B cell (primary cell): Measurements from ENCODE around the gene GNB2. TPM values are rescaled to one million over a fixed set of nuclear protein-coding genes. Genes with fewer than 3 reads are reported as not detected.

Source experiments
- ATAC-seq: fragments of 200-7000 bp; cut with Tn5 transposase; one replicate; pipeline ENCODE4 v1.10.0; 2021; ENCODE audit warnings: low read depth, mild to moderate bottlenecking, moderate number of reproducible peaks, moderate library complexity
- CTCF ChIA-PET: fragments of 350-600 bp; sonication (Branson Sonifier 250); formaldehyde crosslinking; loops from one replicate; lab custom pipeline; 2021; ENCODE audit warnings: antibody characterized with exemption, inconsistent platforms; lab: Charles Lee
- POLR2A ChIA-PET: fragments of 350-600 bp; sonication (Branson Sonifier 250); formaldehyde crosslinking; loops from one replicate; lab custom pipeline; 2021; ENCODE audit warnings: antibody characterized with exemption; lab: Charles Lee
- DNase-seq: peaks from one replicate; pipeline ENCODE4 v3.0.0; 2013
- H2AFZ ChIP-seq: 2 replicates; pipeline ENCODE4 v1.6.1; 2012; ENCODE audit warnings: mild to moderate bottlenecking, low read depth, low read length; ENCODE audit not compliant: insufficient read depth, poor library complexity, severe bottlenecking
- H3K27ac ChIP-seq, 2 donors: 1 replicate in 1 of 2; 2 replicates in 1 of 2; pipeline ENCODE4 v1.5.1; 2012 to 2013; ENCODE audit warnings: low read length in 2 of 2, mild to moderate bottlenecking in 2 of 2, moderate library complexity in 1 of 2
- H3K27me3 ChIP-seq, 4 experiments: fragments of 200-600 bp in 1 of 4; sonication (generic) in 1 of 4; replicated peaks in 1 of 4; 1 replicate in 2 of 4; 2 replicates in 2 of 4; pipeline versions ENCODE4 v1.6.1 to v1.7.0; 2013 to 2016; ENCODE audit warnings: low read length in 3 of 4, mild to moderate bottlenecking in 2 of 4, mixed read lengths in 1 of 4, moderate library complexity in 1 of 4; ENCODE audit not compliant: insufficient read depth in 4 of 4, control insufficient read depth in 3 of 4; ENCODE audit errors: control extremely low read depth in 1 of 4
- H3K36me3 ChIP-seq, 2 experiments: replicated peaks in 1 of 2; 1 replicate in 1 of 2; 2 replicates in 1 of 2; pipeline versions ENCODE4 v1.6.1 to v1.7.1; 2013; ENCODE audit warnings: low read length in 1 of 2; ENCODE audit not compliant: insufficient read depth in 2 of 2, control insufficient read depth in 1 of 2; ENCODE audit errors: control extremely low read depth in 1 of 2, extremely low read depth in 1 of 2
- H3K4me1 ChIP-seq, 2 donors: fragments of 200-600 bp in 1 of 2; sonication (generic) in 1 of 2; 1 replicate in 1 of 2; 2 replicates in 1 of 2; pipeline versions ENCODE4 v1.5.1 to v1.6.1; 2013 to 2017; ENCODE audit warnings: low read length in 2 of 2; ENCODE audit not compliant: control insufficient read depth in 2 of 2, insufficient read depth in 2 of 2
- H3K4me2 ChIP-seq: replicated peaks from 2 replicates; pipeline ENCODE3; 2012; ENCODE audit warnings: mild to moderate bottlenecking, low read depth, low read length; ENCODE audit not compliant: poor library complexity, severe bottlenecking
- H3K4me3 ChIP-seq, 5 experiments: fragments of 200-600 bp in 1 of 5; sonication (generic) in 1 of 5; 1 replicate in 3 of 5; 2 replicates in 2 of 5; pipeline versions ENCODE4 v1.5.1 to v1.7.0; 2011 to 2016; ENCODE audit warnings: low read length in 4 of 5, mild to moderate bottlenecking in 4 of 5, low read depth in 2 of 5, control low read depth in 1 of 5, moderate library complexity in 1 of 5; ENCODE audit not compliant: insufficient read depth in 1 of 5; ENCODE audit errors: control extremely low read depth in 1 of 5, extremely low read depth in 1 of 5
- H3K79me2 ChIP-seq: fragments of 200-600 bp; sonication (generic); one replicate; pipeline ENCODE4 v1.6.0; 2016; ENCODE audit warnings: low read length; ENCODE audit not compliant: control insufficient read depth, insufficient read depth
- H3K9ac ChIP-seq: fragments of 200-600 bp; sonication (generic); 2 replicates; pipeline ENCODE4 v1.6.1; 2017; ENCODE audit warnings: mild to moderate bottlenecking, low read length, moderate library complexity
- H3K9me3 ChIP-seq, 3 donors: one replicate each; pipeline versions ENCODE4 v1.6.1 to v1.7.1; 2013; ENCODE audit warnings: low read length in 2 of 3; ENCODE audit not compliant: control insufficient read depth in 2 of 3, insufficient read depth in 1 of 3; ENCODE audit errors: control extremely low read depth in 1 of 3
- H4K20me1 ChIP-seq: 2 replicates; pipeline ENCODE4 v1.6.0; 2012; ENCODE audit warnings: mild to moderate bottlenecking, low read length; ENCODE audit not compliant: insufficient read depth, control insufficient read depth, poor library complexity, severe bottlenecking
- H3K27ac Mint-ChIP-seq: one replicate; pipeline ENCODE4 v1.8.0; 2021; ENCODE audit warnings: mixed read lengths
- H3K27me3 Mint-ChIP-seq: one replicate; pipeline ENCODE4 v1.8.0; 2021; ENCODE audit warnings: mixed read lengths
- H3K4me1 Mint-ChIP-seq: one replicate; pipeline ENCODE4 v1.8.0; 2021; ENCODE audit warnings: mixed read lengths
- H3K4me3 Mint-ChIP-seq: one replicate; pipeline ENCODE4 v1.8.0; 2021; ENCODE audit warnings: mixed read lengths
- H3K9me3 Mint-ChIP-seq: one replicate; pipeline ENCODE4 v1.8.0; 2022; ENCODE audit warnings: mixed read lengths; ENCODE audit not compliant: insufficient read depth
- EZH2 ChIP-seq: IDR thresholded peaks from 2 replicates; pipeline ENCODE4 v1.6.1; 2012; ENCODE audit warnings: borderline replicate concordance, low read depth, mild to moderate bottlenecking, moderate library complexity, low read length; ENCODE audit not compliant: insufficient read depth, poor library complexity, severe bottlenecking
- WGBS: methylation state at CpG from one replicate; pipeline ENCODE4 v1.1.5; 2013; ENCODE audit warnings: missing lambda C conversion rate; ENCODE audit not compliant: insufficient coverage; 5-methylcytosine and 5-hydroxymethylcytosine counted together
- intact Hi-C: fragments of 100-400 bp; cut with micrococcal nuclease; formaldehyde crosslinking; loops from one replicate; pipeline ENCODE4 v1.10.0; 2022
- polyA plus RNA-seq: library from polyadenylated mRNA; depleted of rRNA; stranded (reverse); fragments of >200 nt; gene quantifications from 2 replicates; pipeline ENCODE4 v1.2.3, GENCODE V29; 2012
- total RNA-seq, 2 donors: library from RNA; stranded (reverse); fragments of 120-200 nt in 1 of 2; gene quantifications; 1 replicate in 1 of 2; 2 replicates in 1 of 2; pipeline versions ENCODE4 v1.2.3 to v1.2.4, GENCODE V29; 2013 to 2022
- TF ChIP-seq, protein P1 (sequence below): fragments of 200-600 bp; IDR thresholded peaks from one replicate; pipeline ENCODE4 v1.8.0; 2022; ENCODE audit warnings: antibody characterized with exemption, mild to moderate bottlenecking

Gene GNB2
- total and polyA plus RNA-seq, 2 donors (not counting 1 experiment from before 2014, with no cell fraction given), result 127 to 221 TPM

GRCh38 chr7:100632951-100633717 lies 40.4 kb upstream of the GNB2 start:
- Histone ChIP-seq H3K9me3 (peaks cover 0 to 5% (median 0%) of the 10 kb centered on the region in 3 donors), H3K4me1 (peaks cover 6 to 15% of the 10 kb centered on the region in 2 donors), H3K9ac (peak overlapping the region; percentile 81), H3K27ac (peak overlapping the region in 1 of 2 donors; percentile 48), H3K4me2 (peak overlapping the region; percentile 98), H4K20me1 (no peaks in the 10 kb centered on the region), H2AFZ (peak overlapping the region; percentile 97), H3K79me2 (no peaks in the 10 kb centered on the region), H3K27me3 (peaks cover 0 to 3% (median 0%) of the 10 kb centered on the region in 4 experiments), H3K4me3 (peak overlapping the region in 4 of 5 experiments; percentile 62 to 82 (median 72)), H3K36me3 (no peaks in the 10 kb centered on the region)
- H3K27me3 Mint-ChIP-seq, result no peaks in the 10 kb centered on the region
- intact Hi-C loops, result loop anchor here (1.0 to 5.0 kb wide), 6 partner anchors 21 to 219 kb away; partner anchors contain the start of genes GIGYF1, GNB2, MOSPD3 and SLC12A9
- H3K4me1 Mint-ChIP-seq, result peaks cover 10% of the 10 kb centered on the region
- H3K4me3 Mint-ChIP-seq, result peak overlapping the region; percentile 90
- ATAC-seq, result peak; percentile 77
- H3K9me3 Mint-ChIP-seq, result no peaks in the 10 kb centered on the region
- ChIA-PET POLR2A (interaction anchor here (0.6 to 2.8 kb wide), 8 partner anchors 20 to 56 kb away, joined by 3 to 13 read pairs (median 4); partner anchors contain the start of genes GNB2 and MOSPD3), CTCF (interaction anchor here (0.6 to 4.0 kb wide), 15 partner anchors 9 to 611 kb away, joined by 3 to 53 read pairs (median 5); partner anchors contain the start of genes FBXO24, GIGYF1, LRCH4 and MOSPD3)
- no peak for TF ChIP-seq EZH2
- TF ChIP-seq, protein P1, sequence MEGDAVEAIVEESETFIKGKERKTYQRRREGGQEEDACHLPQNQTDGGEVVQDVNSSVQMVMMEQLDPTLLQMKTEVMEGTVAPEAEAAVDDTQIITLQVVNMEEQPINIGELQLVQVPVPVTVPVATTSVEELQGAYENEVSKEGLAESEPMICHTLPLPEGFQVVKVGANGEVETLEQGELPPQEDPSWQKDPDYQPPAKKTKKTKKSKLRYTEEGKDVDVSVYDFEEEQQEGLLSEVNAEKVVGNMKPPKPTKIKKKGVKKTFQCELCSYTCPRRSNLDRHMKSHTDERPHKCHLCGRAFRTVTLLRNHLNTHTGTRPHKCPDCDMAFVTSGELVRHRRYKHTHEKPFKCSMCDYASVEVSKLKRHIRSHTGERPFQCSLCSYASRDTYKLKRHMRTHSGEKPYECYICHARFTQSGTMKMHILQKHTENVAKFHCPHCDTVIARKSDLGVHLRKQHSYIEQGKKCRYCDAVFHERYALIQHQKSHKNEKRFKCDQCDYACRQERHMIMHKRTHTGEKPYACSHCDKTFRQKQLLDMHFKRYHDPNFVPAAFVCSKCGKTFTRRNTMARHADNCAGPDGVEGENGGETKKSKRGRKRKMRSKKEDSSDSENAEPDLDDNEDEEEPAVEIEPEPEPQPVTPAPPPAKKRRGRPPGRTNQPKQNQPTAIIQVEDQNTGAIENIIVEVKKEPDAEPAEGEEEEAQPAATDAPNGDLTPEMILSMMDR, result no peak
- peak; percentile 77 for DNase-seq
- peak overlapping the region; percentile 83 for H3K27ac Mint-ChIP-seq
- WGBS, result 3% methylated on average over 72 of the region's 72 CpGs

DNA sequence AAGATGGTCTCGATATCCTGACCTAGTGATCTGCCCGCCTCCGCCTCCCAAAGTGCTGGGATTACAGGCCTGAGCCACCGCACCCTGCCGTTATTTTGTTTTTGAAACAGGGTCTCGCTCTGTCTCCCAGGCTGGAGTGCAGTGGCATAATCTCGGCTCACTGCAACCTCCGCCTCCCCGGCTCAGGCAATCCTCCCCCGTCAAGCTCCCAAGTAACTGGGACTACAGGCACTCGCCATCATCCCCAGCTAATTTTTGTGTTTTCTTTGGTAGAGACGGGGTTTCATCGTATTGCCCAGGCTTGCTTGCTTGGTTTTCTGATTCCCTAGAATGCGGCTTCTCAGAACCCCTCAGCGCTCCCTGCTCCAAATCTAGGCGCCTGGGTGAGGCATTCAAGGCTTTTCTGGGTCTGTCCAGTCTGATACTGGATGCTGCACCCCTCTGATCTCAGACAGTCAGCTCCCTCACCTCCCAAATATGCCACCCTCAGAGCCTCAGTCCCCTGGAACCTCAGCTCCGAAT lies 33.5 kb upstream of the GNB2 start:
- TF ChIP-seq, protein P1, result no peak
- TF ChIP-seq EZH2, result no peak
- no peak overlapping the region for H3K27ac Mint-ChIP-seq
- H3K4me2 ChIP-seq, result no peak overlapping the region
- H3K27ac ChIP-seq, result no peak overlapping the region
- no peaks in the 10 kb centered on the region for H3K36me3 ChIP-seq
- H3K9ac ChIP-seq, result no peak overlapping the region
- H2AFZ ChIP-seq, result no peak overlapping the region
- peaks cover 0 to 9% (median 0%) of the 10 kb centered on the region in 3 donors for H3K9me3 ChIP-seq
- no peaks in the 10 kb centered on the region for H4K20me1 ChIP-seq
- peaks cover 4 to 10% of the 10 kb centered on the region in 2 donors for H3K4me1 ChIP-seq
- CTCF ChIA-PET, result no interaction called here
- H3K9me3 Mint-ChIP-seq, result no peaks in the 10 kb centered on the region
- H3K4me3 Mint-ChIP-seq, result no peak overlapping the region
- POLR2A ChIA-PET, result no interaction called here
- peaks cover under 1% of the 10 kb centered on the region for H3K27me3 Mint-ChIP-seq
- H3K4me1 Mint-ChIP-seq, result peaks cover 8% of the 10 kb centered on the region
- intact Hi-C loops, result no loop called here
- H3K27me3 ChIP-seq, result peaks cover 0 to 9% (median 2%) of the 10 kb centered on the region in 4 experiments
- H3K4me3 ChIP-seq, result no peak overlapping the region
- WGBS, result 95% methylated on average over 16 of the region's 17 CpGs
- ATAC-seq (no peak), DNase-seq (no peak)
- no peaks in the 10 kb centered on the region for H3K79me2 ChIP-seq
